NCI-H774 (cell line): Measurements from ENCODE around the gene SLC26A1.
"Not testable (repeated sequence)": the region's sequence is repeated elsewhere in the genome, so short reads cannot be mapped to it uniquely, and the experiment has no call there.

Source experiments
- DNase-seq: peaks from one replicate; lab custom pipeline; 2025; lab: John Stamatoyannopoulos, UW

SLC26A1 gene

DNA sequence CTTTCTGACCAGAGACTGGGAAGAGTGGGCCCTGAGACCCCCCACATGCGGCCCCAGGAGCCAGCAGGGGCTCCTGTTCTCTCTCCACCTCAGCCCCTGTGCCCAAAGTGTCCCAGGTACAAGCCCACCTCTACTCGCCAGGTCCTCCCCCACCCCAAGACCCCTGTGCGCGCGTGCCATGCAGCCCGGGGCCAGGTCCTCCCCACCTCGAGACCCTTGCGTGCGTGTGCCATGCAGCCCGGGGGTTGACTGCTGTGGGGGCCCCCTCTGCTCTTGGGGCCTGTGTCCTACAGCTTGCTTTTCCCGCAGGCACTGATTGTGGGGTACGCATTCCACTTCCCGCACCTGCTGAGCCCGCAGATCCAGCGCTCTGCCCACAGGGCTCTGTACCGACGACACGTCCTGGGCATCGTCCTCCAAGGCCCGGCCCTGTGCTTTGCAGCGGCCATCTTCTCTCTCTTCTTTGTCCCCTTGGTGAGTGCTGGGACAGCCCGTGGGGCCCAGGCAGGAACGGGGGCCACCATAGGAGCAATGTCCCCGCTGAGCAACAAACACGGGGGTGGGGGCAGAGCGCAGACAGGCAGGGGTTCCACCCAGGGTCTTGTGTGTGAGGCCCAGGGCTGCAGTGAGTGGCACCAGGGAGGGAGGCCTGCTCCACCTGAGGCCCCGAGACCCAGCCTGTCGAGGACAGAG lies 40.2 kb downstream of the SLC26A1 start:
- no peak for DNase-seq

DNA sequence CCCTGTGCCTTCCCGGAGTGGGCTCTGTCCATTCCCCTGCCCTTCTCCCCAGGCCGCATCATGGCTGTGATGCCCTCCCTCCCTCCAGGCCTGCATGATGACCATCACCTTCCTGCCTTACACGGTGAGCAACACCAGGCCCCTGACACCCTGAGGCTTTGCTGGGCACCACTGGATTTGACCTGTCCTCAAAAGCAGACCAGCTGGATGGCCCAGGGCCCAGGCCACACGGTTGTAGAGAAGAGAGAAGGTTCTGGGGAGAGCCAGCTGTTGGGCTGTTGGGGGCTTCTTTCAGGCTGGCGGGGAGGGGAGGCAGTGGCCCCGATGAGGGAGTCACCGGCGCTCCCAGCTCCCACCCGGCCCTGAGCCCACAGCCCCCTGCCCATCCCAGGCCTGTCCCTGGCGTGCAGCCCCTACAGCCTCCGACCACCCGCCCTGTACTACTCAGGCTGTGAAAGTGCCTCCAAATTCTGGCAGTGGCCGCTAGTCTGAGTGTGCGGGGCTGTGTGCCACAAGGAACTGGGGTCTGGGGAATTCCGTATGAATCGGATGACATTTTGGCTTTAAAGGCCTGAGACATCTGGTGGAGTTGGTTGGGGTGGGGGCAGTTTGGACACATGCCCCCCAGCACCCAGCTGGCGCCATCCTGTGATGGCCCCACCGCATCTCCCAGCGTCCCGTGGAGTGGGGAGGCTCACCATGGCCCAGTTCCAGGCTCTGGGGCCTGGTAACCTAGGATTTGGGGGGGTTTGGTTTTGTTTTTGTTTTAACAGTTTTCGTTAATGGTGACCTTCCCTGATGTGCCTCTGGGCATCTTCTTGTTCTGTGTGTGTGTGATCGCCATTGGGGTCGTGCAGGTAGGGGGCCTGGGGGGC lies 41.4 kb downstream of the SLC26A1 start:
- DNase-seq = no peak

DNA sequence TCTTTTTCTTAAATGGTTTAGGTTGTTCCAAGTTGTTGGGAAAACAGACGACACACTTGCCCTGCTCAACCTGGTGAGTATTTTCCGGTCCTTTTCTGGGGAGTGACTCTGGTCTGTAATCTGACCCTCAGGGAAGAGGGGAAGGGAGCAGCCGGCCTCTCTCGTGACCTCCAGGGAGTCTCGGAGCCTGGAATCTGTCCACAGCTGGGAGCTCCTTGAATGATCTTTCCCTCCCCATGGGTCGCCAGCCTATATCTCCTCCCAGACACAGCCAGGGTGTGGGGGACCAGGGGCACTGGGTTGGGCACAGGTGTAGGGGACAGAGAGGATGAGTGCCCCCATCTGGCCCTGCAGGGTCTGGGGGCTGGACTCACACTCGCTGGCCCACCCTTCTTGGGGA lies 42.0 kb downstream of the SLC26A1 start:
- DNase-seq = no peak

DNA sequence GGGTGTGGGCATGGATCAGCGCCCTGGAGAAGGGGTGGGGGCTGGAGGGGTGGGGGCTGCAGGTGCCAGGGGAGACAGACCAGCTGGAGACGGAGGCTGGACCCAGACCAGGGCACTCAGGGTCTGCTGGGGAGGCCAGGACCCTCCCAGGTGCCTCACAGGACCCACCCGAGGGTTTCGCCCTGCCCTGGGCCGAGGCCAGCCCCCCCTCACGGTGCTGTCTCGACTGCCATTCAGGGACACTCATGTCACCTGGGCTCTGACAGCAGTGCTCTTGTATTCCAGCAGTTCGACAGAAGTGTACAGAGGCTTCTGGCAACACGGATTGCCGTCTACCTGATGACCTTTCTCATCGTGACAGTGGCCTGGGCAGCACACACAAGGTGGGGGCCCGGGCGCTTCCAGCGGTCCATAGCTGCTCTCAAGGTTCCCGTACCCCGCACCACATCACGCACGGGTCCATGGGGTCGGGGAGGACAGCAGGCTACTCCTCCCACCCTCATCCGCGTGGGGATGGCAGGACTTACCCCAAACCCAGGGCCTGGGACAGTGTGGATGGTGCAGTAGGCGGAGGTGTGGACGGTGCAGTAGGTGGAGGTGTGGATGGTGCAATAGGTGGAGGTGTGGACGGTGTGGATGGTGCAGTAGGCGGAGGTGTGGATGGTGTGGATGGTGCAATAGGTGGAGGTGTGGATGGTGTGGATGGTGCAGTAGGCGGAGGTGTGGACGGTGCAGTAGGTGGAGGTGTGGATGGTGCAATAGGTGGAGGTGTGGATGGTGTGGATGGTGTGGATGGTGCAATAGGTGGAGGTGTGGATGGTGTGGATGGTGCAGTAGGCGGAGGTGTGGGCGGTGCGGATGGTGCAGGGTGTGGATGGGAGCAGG lies 42.8 kb downstream of the SLC26A1 start:
- no peak for DNase-seq

DNA sequence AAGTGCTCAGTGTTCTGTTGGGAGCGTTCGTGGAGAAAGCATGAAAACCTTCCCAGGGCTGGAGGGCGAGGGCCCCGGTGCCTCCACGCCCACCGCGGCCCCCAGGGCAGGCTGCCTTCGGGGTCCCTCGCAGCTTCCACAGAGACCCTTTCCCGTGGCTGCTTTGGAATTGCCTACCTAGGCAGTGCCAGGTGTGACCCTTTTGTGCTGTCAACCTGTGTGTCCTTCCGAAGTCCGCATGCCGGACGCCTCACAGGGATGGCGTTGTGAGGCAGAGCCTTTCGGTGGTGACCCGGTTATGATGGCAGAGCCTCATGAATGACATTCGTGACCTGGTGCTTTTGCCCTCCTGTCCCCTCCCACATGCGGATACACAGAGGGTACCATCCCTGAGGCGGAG lies 43.5 kb downstream of the SLC26A1 start:
- DNase-seq = no peak

DNA sequence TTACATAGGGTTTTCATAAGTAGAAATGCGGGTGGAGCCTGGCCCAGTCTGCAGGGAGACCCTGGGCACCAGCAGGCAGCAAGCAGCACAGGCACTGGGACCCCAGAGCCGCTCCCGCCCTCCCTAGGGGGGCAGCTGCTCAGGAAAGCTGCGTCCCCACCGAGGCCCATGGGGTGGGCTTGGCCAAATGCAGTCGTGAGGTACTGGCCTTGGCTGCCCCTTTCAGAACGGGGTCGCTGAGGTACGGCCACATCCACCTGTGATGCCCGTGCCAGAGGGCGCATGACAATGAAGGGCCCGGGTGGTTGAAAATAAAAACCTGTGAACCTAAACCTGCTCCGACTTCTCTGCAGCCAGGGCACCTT lies 44.3 kb downstream of the SLC26A1 start:
- DNase-seq = no peak

DNA sequence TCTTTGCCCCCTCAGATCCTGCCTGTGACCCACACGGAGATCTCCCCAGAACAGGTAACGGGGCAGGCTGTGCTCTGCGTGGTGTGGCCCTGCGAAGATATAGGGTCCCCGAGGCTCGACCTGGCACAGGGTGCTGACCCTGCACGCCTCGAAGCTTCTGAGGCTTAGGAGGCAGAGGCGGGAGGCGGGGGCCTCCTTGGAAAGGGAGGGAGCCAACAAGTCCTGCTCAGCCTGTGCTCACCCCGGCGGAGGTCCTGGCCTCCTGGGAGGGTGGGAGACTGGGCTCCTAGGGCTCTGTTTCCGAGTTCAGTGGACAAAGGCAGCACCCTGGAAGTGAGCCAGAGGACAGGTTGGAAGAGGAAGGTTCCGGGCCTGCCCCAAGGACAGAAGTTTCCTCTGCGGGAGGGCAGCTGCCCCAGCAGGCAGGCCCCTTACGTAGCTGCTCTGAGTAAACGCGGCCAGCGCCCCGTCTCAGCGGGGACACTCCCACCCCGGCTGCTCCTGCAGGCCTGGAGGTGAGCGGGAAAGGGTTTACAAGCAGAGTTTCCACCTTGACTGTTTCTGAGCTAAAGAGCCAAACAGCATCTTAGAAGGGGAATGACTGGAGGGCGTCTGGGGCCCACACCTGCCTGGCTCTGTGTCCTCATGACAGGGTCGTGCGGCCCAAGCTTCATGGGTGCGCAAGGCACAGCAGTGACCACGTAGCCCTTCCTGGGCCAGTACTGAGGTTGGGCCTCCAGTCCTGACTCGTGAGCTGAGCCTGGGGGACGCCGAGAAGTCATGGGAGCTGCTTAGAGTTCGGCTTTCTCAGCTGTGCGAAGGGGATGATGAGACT lies 44.9 kb downstream of the SLC26A1 start:
- DNase-seq = no peak

DNA sequence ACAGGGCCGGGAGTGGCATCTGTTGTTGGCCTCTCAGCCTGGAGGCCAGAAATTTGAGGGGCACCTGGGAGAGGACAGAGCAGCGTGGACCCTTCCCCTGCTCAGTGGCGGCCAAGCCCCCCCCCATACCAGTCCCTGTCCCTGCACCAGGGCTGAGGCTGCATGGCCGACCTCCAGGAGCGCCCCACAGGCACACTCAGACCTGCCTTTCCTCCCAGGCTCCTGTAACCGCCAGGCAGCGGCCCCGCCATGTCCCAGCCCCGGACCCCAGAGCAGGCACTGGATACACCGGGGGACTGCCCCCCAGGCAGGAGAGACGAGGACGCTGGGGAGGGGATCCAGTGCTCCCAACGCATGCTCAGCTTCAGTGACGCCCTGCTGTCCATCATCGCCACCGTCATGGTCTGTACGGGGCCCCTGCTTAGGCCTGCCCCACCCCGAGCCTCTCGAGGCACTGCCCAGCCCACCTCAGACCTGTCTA lies 45.7 kb downstream of the SLC26A1 start:
- no peak for DNase-seq

DNA sequence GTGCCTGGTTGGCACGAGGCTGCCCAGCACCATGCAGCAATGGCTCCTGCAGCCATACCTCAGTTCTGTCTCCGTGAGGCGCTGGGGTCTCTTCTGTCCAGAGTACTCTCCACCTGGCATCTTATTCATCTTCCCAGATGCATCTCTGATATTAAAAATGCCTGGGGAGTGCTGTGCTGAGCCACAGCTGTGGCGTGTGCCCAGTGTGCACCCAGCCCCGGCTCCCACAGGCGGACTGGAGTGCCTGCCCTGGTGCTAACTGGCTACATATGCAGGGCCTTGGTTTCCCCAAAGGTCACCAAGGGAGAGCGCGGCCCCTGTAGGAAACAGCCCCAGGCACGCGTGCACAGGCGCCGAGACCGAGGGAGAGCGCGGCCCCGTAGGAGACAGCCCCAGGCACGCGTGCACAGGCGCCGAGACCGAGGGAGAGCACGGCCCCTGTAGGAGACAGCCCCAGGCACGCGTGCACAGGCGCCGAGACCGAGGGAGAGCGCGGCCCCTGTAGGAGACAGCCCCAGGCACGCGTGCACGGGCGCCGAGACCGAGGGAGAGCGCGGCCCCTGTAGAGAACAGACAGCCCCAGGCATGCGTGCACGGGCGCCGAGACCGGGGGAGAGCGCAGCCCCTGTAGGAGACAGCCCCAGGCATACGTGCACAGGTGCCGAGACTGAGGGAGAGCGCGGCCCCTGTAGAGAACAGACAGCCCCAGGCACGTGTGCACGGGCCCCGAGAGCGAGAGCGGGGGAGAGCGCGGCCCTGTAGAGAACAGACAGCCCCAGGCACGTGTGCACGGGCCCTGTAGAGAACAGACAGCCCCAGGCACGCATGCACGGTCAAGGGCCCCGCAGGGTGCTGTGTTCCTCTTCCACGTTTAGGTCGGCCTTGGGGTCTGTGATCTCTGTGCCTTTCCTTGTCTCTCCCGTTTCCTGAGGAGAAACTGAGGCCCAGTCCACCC lies 46.4 kb downstream of the SLC26A1 start:
- no peak for DNase-seq

DNA sequence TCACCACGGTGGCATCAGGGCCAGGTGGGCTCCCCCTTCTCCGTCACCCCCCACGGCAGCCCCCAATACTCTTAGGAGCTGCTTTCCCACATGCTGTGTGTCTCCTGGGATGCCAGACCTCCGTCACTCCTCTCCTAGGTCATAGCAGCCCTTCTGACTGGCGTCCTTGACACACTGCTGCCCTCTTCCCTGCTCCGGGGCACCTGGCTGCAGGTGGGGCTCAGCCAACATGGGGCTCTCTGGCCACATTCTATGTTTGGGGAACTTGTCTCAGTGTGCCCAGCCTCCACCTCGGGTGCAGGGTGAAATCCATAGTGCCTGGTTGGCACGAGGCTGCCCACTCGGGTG lies 47.1 kb downstream of the SLC26A1 start:
- DNase-seq = no peak

DNA sequence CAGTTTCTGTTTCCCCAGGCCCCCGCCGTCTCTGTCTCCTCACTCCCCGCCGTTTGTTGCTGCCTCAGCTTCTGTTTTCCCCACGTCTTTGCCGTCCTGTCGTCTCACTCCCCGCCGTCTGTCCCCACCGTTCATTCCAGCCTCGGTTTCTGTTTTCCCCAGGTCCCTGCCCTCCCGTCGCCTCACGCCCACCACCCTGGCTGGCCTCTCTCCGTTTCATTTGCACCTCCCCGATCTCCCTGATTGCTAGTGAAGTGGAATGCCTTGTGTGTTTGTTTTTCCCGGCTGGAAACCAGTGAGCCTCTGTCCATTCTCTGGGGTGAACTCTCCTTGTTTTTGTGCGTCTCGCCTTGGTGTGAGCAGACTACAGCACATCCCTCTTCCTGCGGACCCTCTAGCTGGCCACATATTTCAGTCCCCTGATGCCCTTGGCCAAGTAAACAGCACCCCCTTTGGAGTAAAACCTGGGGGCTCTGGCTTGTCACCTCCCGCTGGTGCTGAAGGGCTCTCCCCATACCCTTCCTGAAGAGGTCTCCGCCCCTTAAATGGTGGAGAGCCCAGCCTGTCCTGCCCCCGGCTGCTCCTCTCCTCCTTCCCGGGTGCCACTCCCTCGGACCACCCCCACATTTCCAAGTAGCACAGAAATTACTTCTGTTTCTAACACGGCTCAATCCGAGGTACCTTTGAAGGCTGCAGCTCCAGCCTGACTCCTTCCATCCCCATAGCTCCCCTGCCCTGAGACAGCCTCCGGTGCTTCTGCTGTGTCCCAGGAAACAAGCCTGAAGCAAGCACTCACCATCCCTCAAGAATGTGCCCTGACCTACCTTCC lies 47.7 kb downstream of the SLC26A1 start:
- DNase-seq = no peak

DNA sequence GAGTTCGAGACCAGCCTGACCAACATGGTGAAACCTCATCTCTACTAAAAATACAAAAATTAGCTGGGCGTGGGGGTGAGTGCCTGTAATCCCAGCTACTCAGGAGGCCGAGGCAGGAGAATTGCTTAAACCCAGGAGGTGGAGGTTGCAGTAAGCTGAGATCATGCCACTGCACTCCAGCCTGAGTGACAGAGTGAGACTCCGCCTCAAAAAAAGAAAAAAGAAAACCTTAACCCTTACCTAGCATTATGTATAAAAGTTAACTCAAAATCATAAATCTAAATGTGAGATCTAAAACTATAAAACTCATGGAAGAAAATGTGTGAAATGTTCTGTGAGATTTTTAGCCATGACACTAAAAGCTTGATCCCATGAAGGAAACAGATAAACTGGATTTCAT lies 53.7 kb downstream of the SLC26A1 start:
- not testable (repeated sequence) for DNase-seq
